Measurements from ENCODE around the gene C19orf53. TPM values are rescaled to one million over a fixed set of nuclear protein-coding genes. Genes with fewer than 3 reads are reported as not detected.

The C19orf53 gene
- 87.8 and 107 TPM in 2 replicates for total RNA-seq

GRCh38 chr19:13774217-13775191 lies at the start of gene C19orf53:
Gene C19orf53, plus strand, starts transcription at chr19:13774456. Its CDS starts 22 bp downstream, at chr19:13774478.

GRCh38 chr19:13764101-13764807 lies 10.0 kb upstream of the C19orf53 start, which contains the start of gene MRI1:
Gene MRI1, plus strand, starts transcription at chr19:13764522. Its CDS starts 67 bp downstream, at chr19:13764589.

GRCh38 chr19:13794757-13795589 lies 20.7 kb downstream of the C19orf53 start, which contains the start of gene ZSWIM4:
Gene ZSWIM4, plus strand, starts transcription at chr19:13795443. Its CDS starts 206 bp downstream, at chr19:13795649.

Other genes with a start within 250 kb of the C19orf53 start
- gene MRI1, start 9.9 kb upstream of the C19orf53 start, total RNA-seq, result 20.5 and 22.6 TPM in 2 replicates
- 3.4 and 9.3 TPM in 2 replicates for gene ZSWIM4, start 21.0 kb downstream of the C19orf53 start, total RNA-seq
- not detected in 2 replicates for gene NANOS3, start 102.7 kb downstream of the C19orf53 start, total RNA-seq
- 0.14 and 0.55 TPM in 2 replicates for gene BRME1, start 131.7 kb downstream of the C19orf53 start, total RNA-seq
- gene CC2D1A, start 131.7 kb downstream of the C19orf53 start, total RNA-seq, result 5.0 TPM in 2 replicates
- gene PODNL1, start 164.0 kb downstream of the C19orf53 start, total RNA-seq, result 2.1 and 3.1 TPM in 2 replicates
- gene DCAF15, start 178.1 kb downstream of the C19orf53 start, total RNA-seq, result 4.4 and 5.5 TPM in 2 replicates
- 1.00 and 2.3 TPM in 2 replicates for gene RFX1, start 231.9 kb downstream of the C19orf53 start, total RNA-seq

Measured in smooth muscle cell of bladder (primary cell).